IMR-90 (cell line): ENCODE measurements around the gene ISM1.

Experiments
- CEBPB ChIP-seq: IDR thresholded peaks from 2 replicates; pipeline ENCODE4 v1.6.1; 2012; ENCODE audit warnings: low read depth, low read length, improper control_type of control experiment
- CHD1 ChIP-seq: IDR thresholded peaks from 2 replicates; pipeline ENCODE4 v1.6.1; 2012; ENCODE audit warnings: low read depth, low read length, improper control_type of control experiment
- CTCF ChIP-seq: conservative IDR thresholded peaks from 2 replicates; pipeline ENCODE4 v1.5.1; 2012; ENCODE audit warnings: mild to moderate bottlenecking, low read depth, low read length, improper control_type of control experiment
- POLR2A ChIP-seq: IDR thresholded peaks from 2 replicates; pipeline ENCODE4 v1.6.1; 2012; ENCODE audit warnings: mild to moderate bottlenecking, low read depth, low read length
- RAD21 ChIP-seq: IDR thresholded peaks from 2 replicates; pipeline ENCODE4 v1.6.1; 2012; ENCODE audit warnings: low read length, improper control_type of control experiment
- RCOR1 ChIP-seq: IDR thresholded peaks from 2 replicates; pipeline ENCODE4 v1.6.1; 2012; ENCODE audit warnings: mild to moderate bottlenecking, low read length, improper control_type of control experiment; ENCODE audit not compliant: insufficient replicate concordance
- USF2 ChIP-seq: fragments of 150-350 bp; IDR thresholded peaks from 2 replicates; pipeline ENCODE4 v1.6.1; 2017; ENCODE audit warnings: mild to moderate bottlenecking, antibody characterized with exemption, low read length, low read depth

GRCh38 chr20:13301596-13301995 is 80.5 kb downstream of the ISM1 start:
- no peak for TF ChIP-seq CHD1
- no peak for TF ChIP-seq CEBPB
- TF ChIP-seq CTCF = no peak
- TF ChIP-seq POLR2A = no peak
- TF ChIP-seq USF2 = no peak
- no peak for TF ChIP-seq RAD21
- TF ChIP-seq RCOR1 = no peak
